ENCODE measurements around the gene DEDD2. TPM values are rescaled to one million over a fixed set of nuclear protein-coding genes. Genes with fewer than 3 reads are reported as not detected.

Gene DEDD2
- polyA plus RNA-seq, 3 donors = 125 to 141 (median 133) TPM

DNA sequence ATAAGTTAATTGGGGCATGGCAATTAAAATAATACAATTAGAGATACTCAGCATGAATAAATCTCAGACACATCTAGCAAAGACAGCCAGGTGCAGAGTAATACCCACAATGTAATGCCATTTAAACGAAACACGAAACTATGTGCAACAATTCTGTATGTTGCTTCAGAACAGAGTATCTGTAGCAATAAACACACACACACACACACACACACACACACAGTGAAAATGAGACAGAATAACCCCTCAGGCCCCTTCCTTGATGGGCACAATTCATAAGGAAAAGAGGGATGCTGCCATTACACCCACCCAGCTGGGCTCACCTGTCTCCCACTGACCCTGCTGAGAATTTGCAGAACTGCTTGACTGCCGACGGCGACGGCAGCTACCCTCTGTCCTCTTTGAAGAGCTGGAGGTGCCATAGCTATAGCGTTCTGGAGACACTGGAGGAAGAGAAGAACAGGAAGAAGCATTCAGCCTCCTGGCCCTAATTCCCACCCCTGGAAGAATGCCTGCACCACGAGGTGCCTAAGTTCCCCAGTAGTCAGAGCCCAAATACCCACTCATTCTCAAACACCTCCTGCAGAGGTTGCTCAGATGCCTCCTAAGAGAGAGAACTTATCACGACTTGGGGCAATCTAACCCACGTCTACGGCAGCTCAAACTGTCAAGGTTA, 2.5 kb downstream of the DEDD2 start:
- no CpG with 5 or more reads among the region's 11 CpGs for WGBS (ENCODE audit: insufficient coverage)
- H3K4me3 Mint-ChIP-seq = peak overlapping the region; percentile 89 to 96
- Histone ChIP-seq H3K27me3 (ENCODE audit: control insufficient read depth in 2 of 2, insufficient read depth in 2 of 2, low read length in 2 of 2) (no peaks in the 10 kb centered on the region), H2AFZ (ENCODE audit: insufficient read depth, low read depth, low read length, poor library complexity, severe bottlenecking) (no peak overlapping the region), H3K4me1 (ENCODE audit: control insufficient read depth in 1 of 2, insufficient read depth in 2 of 2, low read length in 2 of 2) (peaks cover 61 to 68% of the 10 kb centered on the region in 2 donors), H3K4me2 (replicated peaks; ENCODE audit: extremely low read depth, low read length, poor library complexity, severe bottlenecking) (peak overlapping the region; percentile 95), H4K20me1 (ENCODE audit: insufficient read depth, low read length) (peaks cover 73% of the 10 kb centered on the region), H3K27ac (ENCODE audit: low read depth in 1 of 2, low read length in 2 of 2) (peak overlapping the region in 1 of 2 donors; percentile 98), H3K9me3 (replicated peaks in 1 of 2; ENCODE audit: control insufficient read depth in 1 of 2, insufficient read depth in 1 of 2, low read length in 2 of 2) (no peaks in the 10 kb centered on the region), H3K9ac (ENCODE audit: insufficient read depth, low read length, poor library complexity, severe bottlenecking) (peak overlapping the region; percentile 88), H3K36me3 (replicated peaks in 1 of 2; ENCODE audit: control insufficient read depth in 1 of 2, insufficient read depth in 2 of 2, low read length in 2 of 2) (peaks cover 46 to 59% of the 10 kb centered on the region in 2 donors), H3K79me2 (ENCODE audit: insufficient read depth, low read length) (peaks cover 89% of the 10 kb centered on the region), H3K4me3 (replicated peaks in 1 of 3; ENCODE audit: low read depth in 2 of 3, low read length in 3 of 3) (peak overlapping the region in 1 of 3 experiments; percentile 96)
- intact Hi-C loops (cut with micrococcal nuclease) = loop anchor here (1.0 to 5.0 kb wide), 3 partner anchors 13 to 37 kb away; no protein-coding TSS in a partner anchor
- no peak for TF ChIP-seq CTCF (IDR thresholded peaks at IDR 0.05)
- peak overlapping the region in 4 of 7 donors; percentile 20 to 79 (median 68) for H3K27ac Mint-ChIP-seq
- peaks cover 0 to 1% (median 0%) of the 10 kb centered on the region in 3 donors for H3K27me3 Mint-ChIP-seq (ENCODE audit: low read depth in 3 of 3)
- DNase-seq = no peak
- H3K9me3 Mint-ChIP-seq = no peaks in the 10 kb centered on the region
- peaks cover 60% of the 10 kb centered on the region for H3K4me1 Mint-ChIP-seq
- H3K36me3 Mint-ChIP-seq = peaks cover 43 to 61% of the 10 kb centered on the region in 2 donors

DNA sequence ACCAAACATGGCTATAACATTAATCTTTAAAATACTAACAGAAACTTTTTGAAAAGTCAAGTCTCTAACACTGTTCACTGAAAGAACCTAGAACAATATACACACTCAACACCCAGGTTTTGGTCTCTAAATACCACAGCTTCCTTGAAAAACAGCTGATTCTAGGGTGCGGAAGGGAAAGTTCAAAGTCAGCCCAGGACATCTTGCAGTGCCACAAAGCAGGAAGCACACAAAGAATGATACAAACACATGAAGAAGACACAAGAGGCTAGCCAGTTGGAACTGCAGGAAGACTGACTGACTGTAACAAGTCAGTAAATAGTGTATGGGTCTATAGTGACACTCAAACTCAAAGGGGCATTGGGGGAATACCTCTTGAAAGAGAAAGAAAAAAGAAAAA, 4.6 kb downstream of the DEDD2 start:
- Histone ChIP-seq H2AFZ (ENCODE audit: insufficient read depth, low read depth, low read length, poor library complexity, severe bottlenecking) (no peak overlapping the region), H3K9ac (ENCODE audit: insufficient read depth, low read length, poor library complexity, severe bottlenecking) (no peak overlapping the region), H3K4me1 (ENCODE audit: control insufficient read depth in 1 of 2, insufficient read depth in 2 of 2, low read length in 2 of 2) (peaks cover 52 to 66% of the 10 kb centered on the region in 2 donors), H4K20me1 (ENCODE audit: insufficient read depth, low read length) (peaks cover 92% of the 10 kb centered on the region), H3K27me3 (ENCODE audit: control insufficient read depth in 2 of 2, insufficient read depth in 2 of 2, low read length in 2 of 2) (no peaks in the 10 kb centered on the region), H3K4me2 (replicated peaks; ENCODE audit: extremely low read depth, low read length, poor library complexity, severe bottlenecking) (peak overlapping the region; percentile 23), H3K36me3 (replicated peaks in 1 of 2; ENCODE audit: control insufficient read depth in 1 of 2, insufficient read depth in 2 of 2, low read length in 2 of 2) (peaks cover 65 to 78% of the 10 kb centered on the region in 2 donors), H3K9me3 (replicated peaks in 1 of 2; ENCODE audit: control insufficient read depth in 1 of 2, insufficient read depth in 1 of 2, low read length in 2 of 2) (no peaks in the 10 kb centered on the region), H3K4me3 (replicated peaks in 1 of 3; ENCODE audit: low read depth in 2 of 3, low read length in 3 of 3) (peak overlapping the region in 1 of 3 experiments; percentile 28), H3K79me2 (ENCODE audit: insufficient read depth, low read length) (peaks cover 91% of the 10 kb centered on the region), H3K27ac (ENCODE audit: low read depth in 1 of 2, low read length in 2 of 2) (peak overlapping the region; percentile 26 to 67)
- no peak for TF ChIP-seq CTCF (IDR thresholded peaks at IDR 0.05)
- intact Hi-C loops (cut with micrococcal nuclease) = no loop called here
- 67% methylated on average over 1 of the region's 1 CpG for WGBS (ENCODE audit: insufficient coverage)
- DNase-seq = no peak
- Mint-ChIP-seq H3K4me3 (peak overlapping the region; percentile 0 to 22), H3K9me3 (peaks cover 0 to 1% (median 0%) of the 10 kb centered on the region in 7 donors), H3K4me1 (peaks cover 57% of the 10 kb centered on the region), H3K27ac (peak overlapping the region; percentile 11 to 72 (median 39)), H3K27me3 (ENCODE audit: low read depth in 3 of 3) (peaks cover 0 to 1% (median 0%) of the 10 kb centered on the region in 3 donors), H3K36me3 (peaks cover 64 to 82% of the 10 kb centered on the region in 2 donors)
